NB4 (cell line): Measurements from ENCODE around the gene AACS.

Experiments used
- DNase-seq: peaks from one replicate; pipeline ENCODE4 v3.0.0; 2010; ENCODE audit warnings: low read depth
- H3K4me3 ChIP-seq: one replicate; pipeline ENCODE4 v1.5.1; 2011; ENCODE audit warnings: mild to moderate bottlenecking, low read depth, low read length, moderate library complexity
- CTCF ChIP-seq: IDR thresholded peaks from one replicate; pipeline ENCODE4 v1.5.1; 2012; ENCODE audit warnings: low read depth, low read length
- MAX ChIP-seq: IDR thresholded peaks from 2 replicates; pipeline ENCODE4 v1.6.1; 2011; ENCODE audit warnings: low read depth, low read length
- MYC ChIP-seq: IDR thresholded peaks from 2 replicates; pipeline ENCODE4 v1.6.1; 2011; ENCODE audit warnings: low read depth, low read length
- POLR2A ChIP-seq: IDR thresholded peaks from 2 replicates; pipeline ENCODE4 v1.6.1; 2011; ENCODE audit warnings: mild to moderate bottlenecking; ENCODE audit not compliant: insufficient read length; ENCODE audit errors: extremely low read depth

The AACS gene

GRCh38 chr12:125172231-125172850, 107.1 kb downstream of the AACS start:
- no peak for DNase-seq
- TF ChIP-seq POLR2A (no peak), CTCF (no peak), MAX (no peak), MYC (no peak)
- no peak overlapping the region for H3K4me3 ChIP-seq

- no peak for DNase-seq
- no peak overlapping the region for H3K4me3 ChIP-seq
- TF ChIP-seq MAX (no peak), MYC (no peak), CTCF (no peak), POLR2A (no peak)
Observed at GRCh38 chr12:125175576-125175975, 110.3 kb downstream of the AACS start.

GRCh38 chr12:125178222-125178621, 113.0 kb downstream of the AACS start:
- DNase-seq = no peak
- TF ChIP-seq POLR2A = no peak

GRCh38 chr12:125180144-125180543, 114.9 kb downstream of the AACS start:
- DNase-seq = no peak
- no peak for TF ChIP-seq MYC
- no peak for TF ChIP-seq POLR2A
- no peak for TF ChIP-seq CTCF
- TF ChIP-seq MAX = no peak
- H3K4me3 ChIP-seq = no peak overlapping the region

More at GRCh38 chr12:125178222-125178621, 113.0 kb downstream of the AACS start:
- H3K4me3 ChIP-seq = no peak overlapping the region

- TF ChIP-seq POLR2A = no peak
- TF ChIP-seq MAX = no peak
- TF ChIP-seq MYC = no peak
- TF ChIP-seq CTCF = no peak
- H3K4me3 ChIP-seq = no peak overlapping the region
- DNase-seq = no peak
Observed at GRCh38 chr12:125181107-125181506, 115.9 kb downstream of the AACS start.

GRCh38 chr12:125183187-125184067, 118.2 kb downstream of the AACS start:
- peak; percentile 82 for TF ChIP-seq MYC
- peak; percentile 87 for TF ChIP-seq MAX
- peak; percentile 99 for TF ChIP-seq CTCF
- no peak for TF ChIP-seq POLR2A
- peak; percentile 82 for DNase-seq
- H3K4me3 ChIP-seq = no peak overlapping the region
